LNCaP clone FGC (cell line): ENCODE results near the gene DNM1.

ENCODE experiments used
- DNase-seq: peaks from one replicate; pipeline ENCODE4 v3.0.0-alpha.2; 2011; ENCODE audit warnings: low read depth
- H3K4me3 ChIP-seq: 2 replicates; pipeline ENCODE4 v1.5.1; 2011; ENCODE audit warnings: mild to moderate bottlenecking, low read depth, low read length, control low read depth
- TF ChIP-seq, protein P1 (sequence below): IDR thresholded peaks from 2 replicates; pipeline ENCODE4 v1.5.1; 2012; ENCODE audit warnings: mild to moderate bottlenecking; ENCODE audit not compliant: control insufficient read depth, insufficient read depth; ENCODE audit errors: extremely low read depth

Gene DNM1

DNA sequence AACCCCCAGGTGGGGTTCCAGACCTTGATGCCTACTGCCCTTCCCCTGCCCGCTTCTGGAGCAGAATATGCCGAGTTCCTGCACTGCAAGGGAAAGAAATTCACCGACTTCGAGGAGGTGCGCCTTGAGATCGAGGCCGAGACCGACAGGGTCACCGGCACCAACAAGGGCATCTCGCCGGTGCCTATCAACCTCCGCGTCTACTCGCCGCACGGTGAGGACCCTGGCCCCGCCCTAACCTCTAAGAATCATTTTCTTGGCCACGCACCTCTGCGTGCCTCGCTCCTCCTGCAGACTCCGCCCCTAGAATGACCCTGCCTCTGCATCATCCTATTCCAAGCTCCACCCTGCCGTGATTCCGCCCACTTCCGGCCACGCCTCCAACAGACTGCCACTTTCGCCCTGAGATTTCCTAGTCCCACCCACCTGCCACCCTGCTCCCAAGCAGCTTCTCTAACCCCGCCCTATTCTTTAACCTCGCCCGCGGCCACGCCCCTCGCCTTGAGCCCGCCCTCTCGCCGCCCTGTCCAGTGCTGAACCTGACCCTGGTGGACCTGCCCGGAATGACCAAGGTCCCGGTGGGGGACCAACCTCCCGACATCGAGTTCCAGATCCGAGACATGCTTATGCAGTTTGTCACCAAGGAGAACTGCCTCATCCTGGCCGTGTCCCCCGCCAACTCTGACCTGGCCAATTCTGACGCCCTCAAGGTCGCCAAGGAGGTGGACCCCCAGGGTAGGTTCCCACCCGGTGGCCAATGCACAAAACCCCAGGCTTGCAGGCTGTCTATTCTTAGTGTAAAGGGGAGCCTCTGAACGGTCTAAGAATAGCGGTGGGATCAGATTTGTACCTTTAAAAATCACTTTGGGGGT, 15.6 kb downstream of the DNM1 start:
- DNase-seq, result peak; percentile 88
- TF ChIP-seq, protein P1, sequence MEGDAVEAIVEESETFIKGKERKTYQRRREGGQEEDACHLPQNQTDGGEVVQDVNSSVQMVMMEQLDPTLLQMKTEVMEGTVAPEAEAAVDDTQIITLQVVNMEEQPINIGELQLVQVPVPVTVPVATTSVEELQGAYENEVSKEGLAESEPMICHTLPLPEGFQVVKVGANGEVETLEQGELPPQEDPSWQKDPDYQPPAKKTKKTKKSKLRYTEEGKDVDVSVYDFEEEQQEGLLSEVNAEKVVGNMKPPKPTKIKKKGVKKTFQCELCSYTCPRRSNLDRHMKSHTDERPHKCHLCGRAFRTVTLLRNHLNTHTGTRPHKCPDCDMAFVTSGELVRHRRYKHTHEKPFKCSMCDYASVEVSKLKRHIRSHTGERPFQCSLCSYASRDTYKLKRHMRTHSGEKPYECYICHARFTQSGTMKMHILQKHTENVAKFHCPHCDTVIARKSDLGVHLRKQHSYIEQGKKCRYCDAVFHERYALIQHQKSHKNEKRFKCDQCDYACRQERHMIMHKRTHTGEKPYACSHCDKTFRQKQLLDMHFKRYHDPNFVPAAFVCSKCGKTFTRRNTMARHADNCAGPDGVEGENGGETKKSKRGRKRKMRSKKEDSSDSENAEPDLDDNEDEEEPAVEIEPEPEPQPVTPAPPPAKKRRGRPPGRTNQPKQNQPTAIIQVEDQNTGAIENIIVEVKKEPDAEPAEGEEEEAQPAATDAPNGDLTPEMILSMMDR, result no peak
- no peak overlapping the region for H3K4me3 ChIP-seq

DNA sequence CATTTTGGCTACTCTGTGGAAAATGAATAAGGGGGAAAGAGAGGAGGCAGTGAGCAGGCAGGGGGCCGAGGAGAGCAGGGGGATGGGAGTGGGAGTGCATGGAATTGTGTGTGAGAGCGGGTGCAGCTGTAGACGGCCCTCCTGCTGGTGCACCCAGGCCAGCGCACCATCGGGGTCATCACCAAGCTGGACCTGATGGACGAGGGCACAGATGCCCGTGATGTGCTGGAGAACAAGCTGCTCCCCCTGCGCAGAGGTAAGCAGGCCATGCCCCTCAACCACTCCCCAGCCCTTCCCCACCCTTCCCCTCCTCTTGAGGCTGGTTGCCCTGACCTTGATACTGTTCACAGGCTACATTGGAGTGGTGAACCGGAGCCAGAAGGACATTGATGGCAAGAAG, 16.7 kb downstream of the DNM1 start:
- H3K4me3 ChIP-seq, result no peak overlapping the region
- TF ChIP-seq, protein P1, result no peak
- no peak for DNase-seq

DNA sequence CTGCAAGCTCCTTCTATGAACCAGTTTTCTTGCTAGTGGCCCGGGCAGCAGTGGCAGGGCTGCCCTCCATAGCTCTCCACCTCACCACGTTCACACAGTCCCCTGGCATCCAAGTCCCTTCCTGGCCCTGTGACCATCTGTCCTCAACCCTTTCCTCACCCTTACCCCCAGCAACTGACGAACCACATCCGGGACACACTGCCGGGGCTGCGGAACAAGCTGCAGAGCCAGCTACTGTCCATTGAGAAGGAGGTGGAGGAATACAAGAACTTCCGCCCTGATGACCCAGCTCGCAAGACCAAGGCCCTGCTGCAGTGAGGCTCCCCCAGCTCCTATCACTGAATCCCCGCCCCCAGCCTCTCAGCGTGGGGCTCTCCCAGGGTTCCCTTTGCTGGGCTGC, 18.8 kb downstream of the DNM1 start:
- H3K4me3 ChIP-seq, result no peak overlapping the region
- TF ChIP-seq, protein P1, result no peak
- DNase-seq, result no peak

- TF ChIP-seq, protein P1, result no peak
- H3K4me3 ChIP-seq, result no peak overlapping the region
- DNase-seq, result no peak
Observed at GRCh38 chr9:128222880-128223670, 19.9 kb downstream of the DNM1 start.

DNA sequence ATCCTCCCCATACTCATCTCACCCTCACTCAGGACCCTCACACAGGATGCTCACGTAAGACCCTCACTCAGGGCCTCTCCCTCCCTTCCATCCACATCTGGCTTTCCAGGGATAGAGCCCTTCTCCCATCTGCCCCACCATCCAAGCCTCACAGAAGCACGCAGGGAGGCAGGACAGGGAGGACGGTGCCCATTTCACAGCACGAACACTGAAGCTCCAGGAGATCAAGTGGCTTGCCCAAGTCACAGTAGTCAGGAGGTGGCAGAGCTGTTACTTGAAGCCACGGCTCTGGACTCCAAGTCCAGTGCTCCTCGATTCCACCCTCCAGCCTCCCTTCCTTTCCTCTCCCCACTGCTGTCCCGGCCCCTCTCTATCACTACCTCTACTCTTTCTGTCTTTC, 21.7 kb downstream of the DNM1 start:
- no peak overlapping the region for H3K4me3 ChIP-seq
- DNase-seq, result no peak
- TF ChIP-seq, protein P1, result no peak

DNA sequence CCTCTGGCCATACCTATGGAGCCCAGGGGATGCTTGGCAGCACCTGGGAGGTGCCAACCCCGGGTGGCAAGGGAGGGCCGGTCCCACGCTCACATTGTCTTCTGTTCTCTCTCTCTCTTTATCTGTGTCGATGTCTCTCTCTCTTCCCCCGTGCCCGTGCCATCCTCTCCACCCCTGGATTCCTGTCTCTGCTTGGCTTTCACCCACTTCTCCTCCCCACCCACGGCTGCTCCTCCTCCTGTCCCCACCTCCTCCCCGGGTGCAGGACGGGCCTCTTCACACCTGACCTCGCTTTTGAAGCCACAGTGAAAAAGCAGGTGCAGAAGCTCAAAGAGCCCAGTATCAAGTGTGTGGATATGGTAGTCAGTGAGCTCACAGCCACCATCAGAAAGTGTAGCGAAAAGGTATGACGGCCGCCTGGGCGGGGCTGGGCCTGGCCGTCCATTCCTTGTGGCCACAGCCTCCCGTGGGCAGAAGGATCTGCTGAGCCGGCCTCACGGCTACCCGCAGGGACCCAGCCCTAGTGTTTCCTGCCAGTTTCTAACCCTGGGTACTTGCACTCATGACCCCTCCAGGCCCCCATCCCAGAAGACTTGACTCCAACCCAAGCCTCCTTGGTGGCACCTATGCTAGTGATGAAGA, 22.7 kb downstream of the DNM1 start:
- TF ChIP-seq, protein P1, result no peak
- DNase-seq, result no peak
- H3K4me3 ChIP-seq, result no peak overlapping the region
